ENCODE measurements around the gene ABI1.

DNA sequence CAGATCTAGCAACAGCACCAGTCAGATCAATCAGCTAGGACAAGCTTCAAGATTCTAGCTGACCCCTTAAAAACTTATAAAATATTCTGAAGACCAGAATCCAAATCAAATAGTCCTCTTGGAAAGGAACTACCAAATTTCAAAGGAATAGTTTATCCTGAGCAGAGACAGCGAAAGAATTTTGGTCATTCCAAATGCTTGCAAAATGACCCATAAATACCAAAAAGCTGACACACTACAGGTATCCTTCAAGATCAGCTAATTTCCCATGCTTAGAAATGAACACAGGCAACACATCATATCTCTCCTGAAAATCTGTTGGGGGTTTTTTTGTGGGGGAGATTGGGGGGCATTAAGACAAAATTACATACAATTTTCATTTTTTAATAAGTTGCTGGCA is 84.5 kb downstream of the ABI1 start:
- TF ChIP-seq CTCF (IDR thresholded peaks at IDR 0.05) (no peak), POLR2A (IDR thresholded peaks at IDR 0.05) (no peak)

Data from testis (tissue), 2 donors.